Upper lobe of left lung (tissue), 4 donors: ENCODE data around the gene SCARB1.

Source experiments
- EP300 ChIP-seq, 4 donors: sonication (generic); formaldehyde crosslinking; IDR thresholded peaks; one replicate each; pipeline ENCODE4 v1.5.1; 2017; ENCODE audit warnings: antibody characterized with exemption in 4 of 4, control low read depth in 2 of 4
- POLR2A ChIP-seq, 4 donors: fragments of 450-650 bp; IDR thresholded peaks; one replicate each; pipeline ENCODE4 v1.5.1; 2016 to 2017; ENCODE audit warnings: antibody characterized with exemption in 4 of 4, mild to moderate bottlenecking in 2 of 4
- POLR2AphosphoS5 ChIP-seq, 2 donors: sonication (generic); formaldehyde crosslinking; IDR thresholded peaks; one replicate each; pipeline ENCODE4 v1.5.1; 2017; ENCODE audit warnings: antibody characterized with exemption in 2 of 2
- TF ChIP-seq, protein P1 (sequence below), 6 experiments: fragments of 450-650 bp in 4 of 6; fragments of 200-600 bp in 2 of 6; sonication (generic) in 2 of 6; IDR thresholded peaks; one replicate each; pipeline ENCODE4 v1.5.1; 2016 to 2019; ENCODE audit warnings: antibody characterized with exemption in 6 of 6

DNA sequence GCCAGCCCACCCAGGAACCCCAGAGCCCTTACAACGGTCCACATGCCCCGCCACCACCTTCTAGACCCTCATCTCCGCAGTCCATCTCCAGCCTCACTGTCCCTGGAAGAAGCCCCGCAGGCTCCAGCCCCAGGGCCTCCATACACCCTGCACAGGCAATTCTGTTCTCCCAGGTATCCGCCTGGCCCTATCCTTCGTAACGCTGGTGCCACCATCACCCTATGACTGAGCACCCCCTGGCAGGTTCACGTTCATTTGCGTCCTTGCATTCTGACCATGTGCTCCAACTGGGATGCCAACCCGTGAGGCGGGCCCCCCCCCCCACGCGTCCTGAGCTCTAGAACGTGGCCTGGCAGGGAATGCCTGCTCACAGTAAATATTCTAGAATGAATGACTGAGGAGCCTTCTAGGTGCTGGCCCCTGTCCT lies 675 bp upstream of the SCARB1 start:
- TF ChIP-seq, protein P1, sequence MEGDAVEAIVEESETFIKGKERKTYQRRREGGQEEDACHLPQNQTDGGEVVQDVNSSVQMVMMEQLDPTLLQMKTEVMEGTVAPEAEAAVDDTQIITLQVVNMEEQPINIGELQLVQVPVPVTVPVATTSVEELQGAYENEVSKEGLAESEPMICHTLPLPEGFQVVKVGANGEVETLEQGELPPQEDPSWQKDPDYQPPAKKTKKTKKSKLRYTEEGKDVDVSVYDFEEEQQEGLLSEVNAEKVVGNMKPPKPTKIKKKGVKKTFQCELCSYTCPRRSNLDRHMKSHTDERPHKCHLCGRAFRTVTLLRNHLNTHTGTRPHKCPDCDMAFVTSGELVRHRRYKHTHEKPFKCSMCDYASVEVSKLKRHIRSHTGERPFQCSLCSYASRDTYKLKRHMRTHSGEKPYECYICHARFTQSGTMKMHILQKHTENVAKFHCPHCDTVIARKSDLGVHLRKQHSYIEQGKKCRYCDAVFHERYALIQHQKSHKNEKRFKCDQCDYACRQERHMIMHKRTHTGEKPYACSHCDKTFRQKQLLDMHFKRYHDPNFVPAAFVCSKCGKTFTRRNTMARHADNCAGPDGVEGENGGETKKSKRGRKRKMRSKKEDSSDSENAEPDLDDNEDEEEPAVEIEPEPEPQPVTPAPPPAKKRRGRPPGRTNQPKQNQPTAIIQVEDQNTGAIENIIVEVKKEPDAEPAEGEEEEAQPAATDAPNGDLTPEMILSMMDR (IDR thresholded peaks at IDR 0.05) = no peak
- no peak for TF ChIP-seq POLR2AphosphoS5 (IDR thresholded peaks at IDR 0.05)
- TF ChIP-seq POLR2A (IDR thresholded peaks at IDR 0.05) = no peak
- TF ChIP-seq EP300 (IDR thresholded peaks at IDR 0.05) = no peak
